Thymus (tissue), 14 donors: Measurements from ENCODE around the gene MYO18B. TPM values are rescaled to one million over a fixed set of nuclear protein-coding genes. Genes with fewer than 3 reads are reported as not detected.

Experiments used
- DNase-seq, 9 donors: peaks; one replicate each; pipeline ENCODE4 v3.0.0-alpha.2; 2013; ENCODE audit warnings: low spot score in 9 of 9, low read depth in 6 of 9, missing footprints in 1 of 9
- H3K27ac ChIP-seq, 2 donors: one replicate each; pipeline ENCODE4 v1.5.1; 2013; ENCODE audit warnings: control low read depth in 1 of 2, low read depth in 1 of 2, low read length in 1 of 2, mild to moderate bottlenecking in 1 of 2, moderate library complexity in 1 of 2
- H3K27me3 ChIP-seq, 2 donors: one replicate each; pipeline ENCODE4 v1.5.1; 2013; ENCODE audit warnings: low read length in 1 of 2; ENCODE audit not compliant: control insufficient read depth in 2 of 2, insufficient read depth in 1 of 2
- H3K36me3 ChIP-seq, 2 donors: one replicate each; pipeline ENCODE4 v1.5.1; 2013; ENCODE audit warnings: low read length in 1 of 2, mild to moderate bottlenecking in 1 of 2, moderate library complexity in 1 of 2; ENCODE audit not compliant: control insufficient read depth in 2 of 2, insufficient read depth in 2 of 2
- H3K4me1 ChIP-seq, 2 donors: one replicate each; pipeline ENCODE4 v1.5.1; 2013; ENCODE audit warnings: low read length in 2 of 2; ENCODE audit not compliant: control insufficient read depth in 2 of 2, insufficient read depth in 2 of 2
- H3K4me3 ChIP-seq, 2 donors: one replicate each; pipeline ENCODE4 v1.5.1; 2013; ENCODE audit warnings: low read length in 2 of 2, control low read depth in 1 of 2, mild to moderate bottlenecking in 1 of 2
- H3K9me3 ChIP-seq, 2 donors: one replicate each; pipeline ENCODE4 v1.5.1; 2013; ENCODE audit warnings: low read length in 1 of 2, mild to moderate bottlenecking in 1 of 2; ENCODE audit not compliant: control insufficient read depth in 2 of 2, insufficient read depth in 1 of 2
- WGBS: extraction: QIAGEN DNeasy Blood & Tissue Kit; methylation state at CpG from one replicate; pipeline ENCODE4 v1.1.7; 2013; 5-methylcytosine and 5-hydroxymethylcytosine counted together
- long read RNA-seq, 10 donors: transcript quantifications; one replicate each; lab custom pipeline, GENCODE V29; 2026
- polyA plus RNA-seq: library from polyadenylated mRNA; stranded (reverse); fragments of 200-250 nt; gene quantifications from one replicate; pipeline ENCODE4 v1.2.3, GENCODE V29; 2013
- total RNA-seq: library from RNA; stranded (reverse); fragments of 120-200 nt; gene quantifications from one replicate; pipeline ENCODE4 v1.2.4, GENCODE V29; 2013
- donor health status: healthy.

The MYO18B gene
- total RNA-seq (13.8 TPM), polyA plus RNA-seq (2.4 TPM)
- long read RNA-seq, donor 1: 0 reads
- long read RNA-seq, donor 2: 0 reads
- long read RNA-seq, donor 3: 0 reads
- long read RNA-seq, donor 4: 0 reads
- long read RNA-seq, donor 5: 0 reads
- long read RNA-seq, donor 6: 0 reads
- long read RNA-seq, donor 7: 0 reads
- long read RNA-seq, donor 8: 0 reads
- long read RNA-seq, donor 9: 0 reads
- long read RNA-seq, donor 10: 0 reads

GRCh38 chr22:25741692-25742626 lies at the start of gene MYO18B:
MYO18B (plus strand) TSS chr22:25742188; CDS start chr22:25761093, 18,905 bp downstream.
- Histone ChIP-seq H3K4me1 (peaks cover 10 to 33% of the 10 kb centered on the region in 2 donors), H3K27me3 (no peaks in the 10 kb centered on the region), H3K9me3 (no peaks in the 10 kb centered on the region), H3K27ac (peak within 1 kb of the TSS in 1 of 2 donors; percentile 30), H3K36me3 (no peaks in the 10 kb centered on the region), H3K4me3 (no peak within 1 kb of the TSS)
- DNase-seq: no peak
- 96% methylated on average over 36 of the region's 36 CpGs for WGBS

- Histone ChIP-seq H3K4me3 (no peak overlapping the region), H3K4me1 (no peaks in the 10 kb centered on the region), H3K27ac (no peak overlapping the region), H3K9me3 (no peaks in the 10 kb centered on the region), H3K27me3 (no peaks in the 10 kb centered on the region), H3K36me3 (peaks cover 16 to 39% of the 10 kb centered on the region in 2 donors)
- no peak for DNase-seq
- 96% methylated on average over 15 of the region's 15 CpGs for WGBS
Measured at GRCh38 chr22:25692397-25693267, 49.4 kb upstream of the MYO18B start.

- DNase-seq: no peak
- no peak overlapping the region for H3K27ac ChIP-seq
- WGBS: 99% methylated on average over 4 of the region's 4 CpGs
- H3K27me3 ChIP-seq: no peaks in the 10 kb centered on the region
- no peaks in the 10 kb centered on the region for H3K9me3 ChIP-seq
- H3K36me3 ChIP-seq: peaks cover 15 to 38% of the 10 kb centered on the region in 2 donors
- H3K4me1 ChIP-seq: peaks cover 0 to 2% of the 10 kb centered on the region in 2 donors
- no peak overlapping the region for H3K4me3 ChIP-seq
Measured at GRCh38 chr22:25693268-25693565, 48.8 kb upstream of the MYO18B start.

GRCh38 chr22:25694196-25694907 lies 47.6 kb upstream of the MYO18B start:
- WGBS: 97% methylated on average over 16 of the region's 16 CpGs
- H3K27me3 ChIP-seq: no peaks in the 10 kb centered on the region
- no peaks in the 10 kb centered on the region for H3K9me3 ChIP-seq
- no peak for DNase-seq
- H3K36me3 ChIP-seq: peaks cover 16 to 33% of the 10 kb centered on the region in 2 donors
- H3K27ac ChIP-seq: no peak overlapping the region
- peaks cover 6 to 13% of the 10 kb centered on the region in 2 donors for H3K4me1 ChIP-seq
- H3K4me3 ChIP-seq: no peak overlapping the region

GRCh38 chr22:25695146-25695545 lies 46.8 kb upstream of the MYO18B start:
- Histone ChIP-seq H3K36me3 (peaks cover 18 to 31% of the 10 kb centered on the region in 2 donors), H3K9me3 (no peaks in the 10 kb centered on the region), H3K4me3 (no peak overlapping the region), H3K4me1 (peaks cover 10 to 21% of the 10 kb centered on the region in 2 donors), H3K27me3 (no peaks in the 10 kb centered on the region), H3K27ac (no peak overlapping the region)
- no peak for DNase-seq
- 97% methylated on average over 5 of the region's 5 CpGs for WGBS

GRCh38 chr22:25696763-25697162 lies 45.2 kb upstream of the MYO18B start:
- H3K4me1 ChIP-seq: peaks cover 15 to 35% of the 10 kb centered on the region in 2 donors
- WGBS: 95% methylated on average over 2 of the region's 2 CpGs
- H3K4me3 ChIP-seq: no peak overlapping the region
- no peaks in the 10 kb centered on the region for H3K27me3 ChIP-seq
- DNase-seq: no peak
- no peaks in the 10 kb centered on the region for H3K9me3 ChIP-seq
- H3K27ac ChIP-seq: no peak overlapping the region
- peaks cover 18 to 27% of the 10 kb centered on the region in 2 donors for H3K36me3 ChIP-seq

GRCh38 chr22:25697181-25697664 lies 44.8 kb upstream of the MYO18B start:
- H3K36me3 ChIP-seq: peaks cover 18 to 24% of the 10 kb centered on the region in 2 donors
- H3K27me3 ChIP-seq: no peaks in the 10 kb centered on the region
- DNase-seq: no peak
- H3K4me1 ChIP-seq: peaks cover 15 to 35% of the 10 kb centered on the region in 2 donors
- 97% methylated on average over 5 of the region's 5 CpGs for WGBS
- H3K27ac ChIP-seq: no peak overlapping the region
- no peak overlapping the region for H3K4me3 ChIP-seq
- H3K9me3 ChIP-seq: no peaks in the 10 kb centered on the region

- no peak for DNase-seq
- Histone ChIP-seq H3K4me3 (no peak overlapping the region), H3K27me3 (no peaks in the 10 kb centered on the region), H3K9me3 (no peaks in the 10 kb centered on the region), H3K4me1 (peaks cover 19 to 38% of the 10 kb centered on the region in 2 donors), H3K36me3 (peaks cover 14 to 19% of the 10 kb centered on the region in 2 donors), H3K27ac (no peak overlapping the region)
- WGBS: 97% methylated on average over 2 of the region's 2 CpGs
Measured at GRCh38 chr22:25697978-25698377, 44.0 kb upstream of the MYO18B start.
